SK-N-MC (cell line): ENCODE results near the gene PNLDC1.

Experiments
- EZH2 ChIP-seq: fragments of 200-600 bp; sonication (generic); IDR thresholded peaks from one replicate; pipeline ENCODE4 v1.6.1; 2017; ENCODE audit warnings: antibody characterized with exemption
- POLR2AphosphoS5 ChIP-seq: IDR thresholded peaks from 2 replicates; pipeline ENCODE4 v1.6.1; 2012; ENCODE audit warnings: mild to moderate bottlenecking, low read depth, low read length, borderline replicate concordance

DNA sequence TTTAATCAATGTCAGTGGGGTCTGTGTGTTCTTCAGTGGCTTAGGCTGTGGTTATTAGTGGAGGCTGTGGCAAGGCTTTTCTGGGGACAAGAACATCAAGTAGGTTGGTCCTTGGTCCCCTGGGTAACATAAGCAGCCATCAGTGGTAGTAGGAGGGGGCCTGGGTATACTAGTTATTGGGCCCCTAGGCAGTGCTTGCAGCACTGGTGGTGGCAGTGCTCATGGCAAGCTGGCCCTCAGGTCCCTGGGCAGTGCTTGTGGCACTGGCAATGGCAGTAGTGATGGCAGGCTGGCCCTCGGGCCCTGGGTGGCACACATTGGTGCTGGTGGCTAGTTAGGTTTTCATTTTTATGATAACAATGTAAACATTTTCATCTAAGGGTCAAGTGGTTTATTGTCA lies 58.2 kb downstream of the PNLDC1 start:
- TF ChIP-seq EZH2 = no peak
- TF ChIP-seq POLR2AphosphoS5 = no peak
